Thoracic aorta (tissue), 2 donors: ENCODE data around the gene CYP17A1. TPM values are rescaled to one million over a fixed set of nuclear protein-coding genes. Genes with fewer than 3 reads are reported as not detected.
"Not testable (repeated sequence)": the region's sequence is repeated elsewhere in the genome, so short reads cannot be mapped to it uniquely, and the experiment has no call there.

ENCODE experiments used
- ATAC-seq: fragments of 150-250 bp; one replicate; pipeline ENCODE4 v1.8.0; 2017; ENCODE audit warnings: low read depth; ENCODE audit not compliant: insufficient number of reproducible peaks, low FRiP score
- DNase-seq: peaks from one replicate; pipeline ENCODE4 v3.0.0-alpha.2; 2020; ENCODE audit warnings: low spot score
- H3K27ac ChIP-seq, 2 donors: fragments of 200-600 bp; sonication (generic); 1 replicate in 1 of 2; 2 replicates in 1 of 2; pipeline ENCODE4 v1.5.1; 2016; ENCODE audit warnings: mild to moderate bottlenecking in 2 of 2, moderate library complexity in 2 of 2
- H3K27me3 ChIP-seq: fragments of 200-600 bp; sonication (generic); replicated peaks from 2 replicates; pipeline ENCODE4 v1.6.0; 2016; ENCODE audit warnings: mild to moderate bottlenecking; ENCODE audit not compliant: insufficient read depth
- H3K36me3 ChIP-seq: fragments of 200-600 bp; sonication (generic); one replicate; pipeline ENCODE4 v1.5.1; 2016
- H3K4me1 ChIP-seq, 2 donors: fragments of 200-600 bp; sonication (generic); 1 replicate in 1 of 2; 2 replicates in 1 of 2; pipeline versions ENCODE4 v1.5.1 to v1.6.0; 2016; ENCODE audit warnings: low read depth in 2 of 2, mild to moderate bottlenecking in 1 of 2; ENCODE audit not compliant: control insufficient read depth in 1 of 2
- H3K4me3 ChIP-seq: fragments of 200-600 bp; sonication (generic); 2 replicates; pipeline ENCODE4 v1.5.1; 2016; ENCODE audit warnings: mild to moderate bottlenecking
- H3K9me3 ChIP-seq: fragments of 200-600 bp; sonication (generic); 2 replicates; pipeline ENCODE4 v1.5.1; 2016
- total RNA-seq, 2 donors: library from RNA; depleted of rRNA; stranded (reverse); fragments of >200 nt; gene quantifications; one replicate each; pipeline versions ENCODE4 v1.1.0 to v1.2.3, GENCODE V29; 2016
- TF ChIP-seq, protein P1 (sequence below): fragments of 200-600 bp; sonication (generic); IDR thresholded peaks from one replicate; pipeline ENCODE4 v1.5.1; 2019; ENCODE audit warnings: antibody characterized with exemption

CYP17A1 gene
- total RNA-seq, 2 donors from 2014 or later, result 0.41 to 1.3 TPM

DNA sequence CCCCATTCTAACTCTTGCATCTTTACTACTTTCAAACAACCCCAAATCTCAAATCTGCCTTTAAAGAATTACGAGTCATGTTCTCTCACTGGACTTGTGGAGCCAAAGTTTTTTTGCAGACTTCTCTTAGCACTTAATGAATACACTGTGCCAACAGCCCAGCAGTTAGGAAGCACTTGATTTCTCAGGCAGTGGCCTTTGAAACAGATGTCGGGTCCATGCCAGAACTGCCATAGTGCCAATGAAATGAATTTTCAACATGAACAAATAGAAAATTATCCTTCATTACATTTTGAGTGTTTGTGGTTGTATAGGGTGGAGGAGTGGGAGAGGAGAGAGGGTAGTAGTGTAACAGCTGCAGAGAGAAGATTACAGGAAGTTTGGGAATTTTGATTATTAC is 22.7 kb upstream of the CYP17A1 start:
- DNase-seq (no peak), ATAC-seq (no peak)
- H3K27me3 ChIP-seq, result no peaks in the 10 kb centered on the region
- no peak overlapping the region for H3K4me3 ChIP-seq
- peaks cover 4 to 14% of the 10 kb centered on the region in 2 donors for H3K4me1 ChIP-seq
- no peaks in the 10 kb centered on the region for H3K9me3 ChIP-seq
- TF ChIP-seq, protein P1, sequence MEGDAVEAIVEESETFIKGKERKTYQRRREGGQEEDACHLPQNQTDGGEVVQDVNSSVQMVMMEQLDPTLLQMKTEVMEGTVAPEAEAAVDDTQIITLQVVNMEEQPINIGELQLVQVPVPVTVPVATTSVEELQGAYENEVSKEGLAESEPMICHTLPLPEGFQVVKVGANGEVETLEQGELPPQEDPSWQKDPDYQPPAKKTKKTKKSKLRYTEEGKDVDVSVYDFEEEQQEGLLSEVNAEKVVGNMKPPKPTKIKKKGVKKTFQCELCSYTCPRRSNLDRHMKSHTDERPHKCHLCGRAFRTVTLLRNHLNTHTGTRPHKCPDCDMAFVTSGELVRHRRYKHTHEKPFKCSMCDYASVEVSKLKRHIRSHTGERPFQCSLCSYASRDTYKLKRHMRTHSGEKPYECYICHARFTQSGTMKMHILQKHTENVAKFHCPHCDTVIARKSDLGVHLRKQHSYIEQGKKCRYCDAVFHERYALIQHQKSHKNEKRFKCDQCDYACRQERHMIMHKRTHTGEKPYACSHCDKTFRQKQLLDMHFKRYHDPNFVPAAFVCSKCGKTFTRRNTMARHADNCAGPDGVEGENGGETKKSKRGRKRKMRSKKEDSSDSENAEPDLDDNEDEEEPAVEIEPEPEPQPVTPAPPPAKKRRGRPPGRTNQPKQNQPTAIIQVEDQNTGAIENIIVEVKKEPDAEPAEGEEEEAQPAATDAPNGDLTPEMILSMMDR, result no peak
- H3K27ac ChIP-seq, result no peak overlapping the region
- peaks cover 14% of the 10 kb centered on the region for H3K36me3 ChIP-seq

DNA sequence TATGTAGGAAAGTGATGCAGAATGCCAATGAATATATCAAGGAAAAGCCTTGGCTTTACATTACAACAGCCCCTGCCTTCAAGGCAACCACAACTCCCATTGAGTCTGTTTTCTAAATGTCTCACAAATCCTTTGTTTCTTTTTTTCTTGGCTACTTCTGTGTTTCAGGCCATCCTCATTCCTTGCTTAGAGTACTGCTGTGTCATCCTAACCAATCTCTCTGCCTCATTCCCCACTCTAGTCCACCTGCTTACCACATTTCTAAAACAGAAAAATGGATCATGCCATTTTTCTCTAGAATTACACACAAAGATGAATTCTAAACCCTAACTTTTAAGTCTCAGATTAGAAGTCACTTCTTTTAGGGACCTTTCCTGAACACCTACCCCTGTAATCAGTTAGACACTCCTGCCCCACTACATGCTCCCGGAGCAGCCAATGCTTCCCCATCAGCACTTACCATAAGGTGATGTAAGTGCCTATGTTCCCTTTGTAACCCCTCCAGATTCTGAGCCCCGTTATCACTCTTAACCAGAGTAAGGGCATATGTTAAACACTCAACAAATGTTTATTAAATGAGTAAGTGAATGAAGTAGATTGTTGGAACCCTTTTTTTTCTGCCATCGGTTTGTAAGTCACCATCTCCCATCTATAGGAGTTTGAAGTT is 19.7 kb upstream of the CYP17A1 start:
- Histone ChIP-seq H3K36me3 (peaks cover 2% of the 10 kb centered on the region), H3K9me3 (no peaks in the 10 kb centered on the region), H3K27me3 (no peaks in the 10 kb centered on the region), H3K4me1 (peaks cover 4 to 15% of the 10 kb centered on the region in 2 donors), H3K4me3 (no peak overlapping the region), H3K27ac (no peak overlapping the region)
- ATAC-seq (no peak), DNase-seq (no peak)
- TF ChIP-seq, protein P1, result no peak

DNA sequence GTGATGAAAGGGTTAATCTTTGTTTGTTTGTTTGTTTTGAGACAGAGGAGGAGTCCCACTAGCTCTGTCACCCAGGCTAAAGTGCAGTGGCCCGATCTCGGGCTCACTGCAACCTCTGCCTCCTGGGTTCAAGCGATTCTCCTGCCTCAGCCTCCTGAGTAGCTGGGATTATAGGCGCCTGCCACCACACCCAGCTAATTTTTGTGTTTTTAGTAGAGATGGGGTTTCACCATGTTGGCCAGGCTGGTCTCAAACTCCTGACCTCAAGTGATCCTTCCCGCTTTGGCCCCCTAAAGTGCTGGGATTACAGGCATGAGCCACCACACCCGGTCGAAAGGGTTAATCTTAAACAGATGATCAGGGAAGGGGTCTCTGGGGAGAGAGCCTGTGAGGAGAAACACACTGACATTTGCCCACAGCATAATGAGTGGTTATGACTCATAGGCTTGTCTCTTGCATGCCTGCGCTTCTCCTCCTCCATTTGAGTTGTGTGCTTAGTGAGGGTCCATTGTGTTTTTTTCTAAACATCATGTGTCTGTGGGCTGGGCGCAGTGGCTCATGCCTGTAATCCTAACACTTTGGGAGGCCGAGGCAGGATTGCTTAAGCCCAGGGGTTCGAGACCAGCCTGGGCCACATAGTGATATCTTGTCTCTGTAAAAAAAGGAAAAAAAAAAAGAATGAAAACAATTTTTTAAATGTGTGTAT is 18.7 kb upstream of the CYP17A1 start:
- not testable (repeated sequence) for H3K36me3 ChIP-seq, H3K27me3 ChIP-seq, ATAC-seq, H3K27ac ChIP-seq, H3K9me3 ChIP-seq, DNase-seq, H3K4me3 ChIP-seq
- peaks cover 4 to 15% of the 10 kb centered on the region in 2 donors for H3K4me1 ChIP-seq

DNA sequence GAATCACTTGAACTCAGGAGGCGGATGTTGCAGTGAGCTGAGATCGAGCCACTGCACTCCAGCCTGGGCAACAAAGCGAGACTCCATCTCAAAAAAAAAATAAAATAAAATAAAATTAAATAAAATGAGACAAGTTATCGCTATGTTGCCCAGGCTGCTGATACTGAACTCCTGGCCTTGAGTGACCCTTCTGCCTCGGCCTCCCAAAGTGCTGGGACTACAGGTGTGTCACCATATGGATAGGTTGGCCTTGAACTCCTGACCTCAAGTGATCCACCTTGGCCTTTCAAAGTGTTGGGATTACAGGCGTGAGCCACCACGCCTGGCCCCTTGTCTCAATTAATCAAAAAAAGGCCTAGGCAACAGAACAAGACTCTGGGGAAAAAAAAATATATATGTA is 16.0 kb upstream of the CYP17A1 start:
- not testable (repeated sequence) for H3K4me3 ChIP-seq, DNase-seq, H3K27ac ChIP-seq, ATAC-seq, H3K9me3 ChIP-seq, H3K27me3 ChIP-seq, H3K36me3 ChIP-seq
- H3K4me1 ChIP-seq, result peaks cover 4 to 15% of the 10 kb centered on the region in 2 donors

DNA sequence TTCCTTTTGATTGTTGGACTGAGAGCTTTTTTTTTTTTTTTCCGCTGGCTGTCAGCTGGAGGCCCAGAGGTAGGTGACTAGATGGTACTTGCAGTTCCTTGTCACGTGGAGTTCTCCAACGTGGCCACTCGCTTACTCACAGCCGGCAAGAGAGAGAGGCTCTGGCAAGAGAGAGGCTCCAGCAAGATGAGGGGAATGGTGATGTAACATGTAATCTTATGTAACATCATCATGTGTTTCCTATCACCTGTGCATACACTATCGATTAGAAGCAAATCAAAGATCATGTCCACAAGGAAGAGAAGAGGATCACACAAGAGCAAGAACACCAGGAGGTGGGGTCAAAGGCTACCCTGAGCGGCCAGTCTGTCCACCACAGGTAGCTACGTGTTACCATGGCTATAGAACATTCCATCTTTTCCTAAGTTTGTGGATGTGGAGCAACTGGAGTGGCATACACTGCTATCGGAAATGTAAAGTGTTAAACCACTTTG is 12.9 kb upstream of the CYP17A1 start:
- no peak overlapping the region for H3K4me3 ChIP-seq

More for the DNA sequence above, 12.9 kb upstream of the CYP17A1 start:
- Histone ChIP-seq H3K9me3 (no peaks in the 10 kb centered on the region), H3K27me3 (no peaks in the 10 kb centered on the region), H3K4me1 (peaks cover 0 to 2% of the 10 kb centered on the region in 2 donors), H3K27ac (no peak overlapping the region), H3K36me3 (no peaks in the 10 kb centered on the region)
- TF ChIP-seq, protein P1, result no peak
- ATAC-seq, result no peak
- DNase-seq, result no peak
